LNCAP (cell line): Measurements from ENCODE around the gene MTHFD1L.
A peak's percentile ranks its signal among the peaks of the same experiment; 100 is the strongest.

ENCODE experiments used
- TF ChIP-seq, protein P1 (sequence below): fragments of 450-650 bp; IDR thresholded peaks from 2 replicates; pipeline ENCODE4 v1.5.1; 2017; ENCODE audit warnings: mild to moderate bottlenecking

MTHFD1L gene

DNA sequence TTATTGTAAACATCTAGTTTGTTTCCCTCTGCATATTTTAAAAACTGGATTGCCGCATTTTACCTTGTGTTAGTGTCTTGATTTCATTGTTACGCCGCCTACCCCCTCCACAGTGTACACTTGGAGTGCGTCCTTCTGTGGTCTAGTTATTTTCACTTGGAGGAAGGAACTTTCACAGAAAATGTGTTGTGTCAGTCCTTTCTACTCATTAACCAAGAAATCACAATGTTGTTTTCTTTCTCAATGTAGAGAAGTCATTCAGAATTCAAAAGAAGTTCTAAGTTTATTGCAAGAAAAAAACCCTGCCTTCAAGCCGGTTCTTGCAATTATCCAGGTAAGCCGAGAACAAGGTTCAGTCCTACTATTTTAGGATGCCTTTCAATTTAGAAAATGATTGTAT, 10.3 kb downstream of the MTHFD1L start:
- TF ChIP-seq, protein P1, sequence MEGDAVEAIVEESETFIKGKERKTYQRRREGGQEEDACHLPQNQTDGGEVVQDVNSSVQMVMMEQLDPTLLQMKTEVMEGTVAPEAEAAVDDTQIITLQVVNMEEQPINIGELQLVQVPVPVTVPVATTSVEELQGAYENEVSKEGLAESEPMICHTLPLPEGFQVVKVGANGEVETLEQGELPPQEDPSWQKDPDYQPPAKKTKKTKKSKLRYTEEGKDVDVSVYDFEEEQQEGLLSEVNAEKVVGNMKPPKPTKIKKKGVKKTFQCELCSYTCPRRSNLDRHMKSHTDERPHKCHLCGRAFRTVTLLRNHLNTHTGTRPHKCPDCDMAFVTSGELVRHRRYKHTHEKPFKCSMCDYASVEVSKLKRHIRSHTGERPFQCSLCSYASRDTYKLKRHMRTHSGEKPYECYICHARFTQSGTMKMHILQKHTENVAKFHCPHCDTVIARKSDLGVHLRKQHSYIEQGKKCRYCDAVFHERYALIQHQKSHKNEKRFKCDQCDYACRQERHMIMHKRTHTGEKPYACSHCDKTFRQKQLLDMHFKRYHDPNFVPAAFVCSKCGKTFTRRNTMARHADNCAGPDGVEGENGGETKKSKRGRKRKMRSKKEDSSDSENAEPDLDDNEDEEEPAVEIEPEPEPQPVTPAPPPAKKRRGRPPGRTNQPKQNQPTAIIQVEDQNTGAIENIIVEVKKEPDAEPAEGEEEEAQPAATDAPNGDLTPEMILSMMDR = no peak

DNA sequence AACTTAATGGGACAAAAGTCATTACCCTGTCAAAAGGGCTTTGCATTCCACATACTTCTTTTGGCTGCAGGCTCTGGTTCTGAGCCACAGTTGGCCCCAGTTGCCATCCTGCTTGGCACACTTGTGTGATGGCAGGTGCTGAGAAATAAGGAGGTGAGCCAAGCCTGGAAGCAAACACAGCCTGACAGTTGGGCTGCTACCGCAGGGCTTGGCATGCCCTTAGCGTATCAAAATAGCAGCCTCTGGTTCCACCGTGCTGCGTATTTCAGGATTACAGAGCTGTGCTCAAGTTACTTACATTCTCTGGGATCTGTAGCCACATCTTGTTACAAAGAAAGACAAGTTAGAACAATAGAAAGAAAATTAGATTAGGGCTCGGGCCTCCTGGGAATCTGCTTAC, 11.1 kb downstream of the MTHFD1L start:
- TF ChIP-seq, protein P1 = peak; percentile 29; the same call in 1 of the 2 replicates

DNA sequence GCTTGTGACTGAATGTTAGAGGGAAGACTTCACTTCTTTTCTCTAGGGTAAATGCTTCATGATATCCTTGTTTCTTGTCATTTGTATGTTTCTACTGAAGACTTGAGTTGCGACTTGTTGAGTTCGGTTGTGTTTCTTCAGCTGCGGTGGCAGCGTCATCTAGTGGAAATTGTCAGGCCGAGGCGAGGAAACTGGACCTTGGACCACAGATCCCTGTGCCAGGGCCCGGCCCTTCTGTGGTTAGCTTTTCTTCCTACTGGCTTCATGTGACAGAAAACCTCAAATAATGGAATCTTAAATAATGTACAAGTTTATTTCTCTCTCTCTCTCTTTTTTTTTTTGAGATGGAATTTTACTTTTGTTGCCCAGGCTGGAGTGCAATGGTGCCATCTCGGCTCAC, 12.4 kb downstream of the MTHFD1L start:
- TF ChIP-seq, protein P1 = no peak

DNA sequence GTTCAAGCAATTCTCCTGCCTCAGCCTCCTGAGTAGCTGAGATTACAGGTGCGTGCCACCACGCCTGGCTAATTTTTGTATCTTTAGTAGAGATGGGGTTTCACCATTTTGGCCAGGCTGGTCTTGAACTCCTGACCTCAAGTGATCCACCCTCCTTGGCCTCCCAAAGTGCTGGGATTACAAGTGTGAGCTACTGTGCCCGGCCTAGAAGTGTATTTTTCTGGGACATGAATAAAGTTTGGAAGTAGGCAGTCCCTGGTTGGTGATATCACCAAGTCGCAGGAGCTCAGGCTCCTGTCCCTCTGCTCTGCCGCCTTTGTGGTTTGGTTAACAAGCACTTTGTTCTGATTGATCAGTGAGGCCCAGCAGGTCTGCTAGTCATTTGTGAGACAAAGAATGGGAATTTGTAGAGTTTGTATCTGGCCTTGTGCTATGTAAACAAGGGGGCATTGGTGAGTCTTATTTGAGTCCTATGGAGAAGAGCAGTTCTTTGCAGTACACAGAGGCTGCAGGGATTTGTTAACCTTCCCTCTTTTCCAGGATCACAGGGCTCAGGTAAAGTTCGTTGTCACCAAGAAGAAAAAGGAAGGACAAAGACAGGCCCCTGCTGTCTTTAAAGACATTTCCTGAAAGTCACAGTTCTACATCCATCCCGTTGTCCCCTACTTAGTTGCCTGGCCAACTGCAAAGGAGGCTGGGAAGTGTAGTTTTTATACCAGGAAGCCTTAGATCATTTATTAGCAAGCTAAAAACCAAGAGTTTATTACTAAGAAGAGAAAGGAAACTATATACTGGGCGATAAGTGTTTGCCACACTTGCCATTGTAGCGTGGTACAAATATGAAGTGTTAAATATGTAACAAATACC, 13.1 kb downstream of the MTHFD1L start:
- TF ChIP-seq, protein P1 = no peak

DNA sequence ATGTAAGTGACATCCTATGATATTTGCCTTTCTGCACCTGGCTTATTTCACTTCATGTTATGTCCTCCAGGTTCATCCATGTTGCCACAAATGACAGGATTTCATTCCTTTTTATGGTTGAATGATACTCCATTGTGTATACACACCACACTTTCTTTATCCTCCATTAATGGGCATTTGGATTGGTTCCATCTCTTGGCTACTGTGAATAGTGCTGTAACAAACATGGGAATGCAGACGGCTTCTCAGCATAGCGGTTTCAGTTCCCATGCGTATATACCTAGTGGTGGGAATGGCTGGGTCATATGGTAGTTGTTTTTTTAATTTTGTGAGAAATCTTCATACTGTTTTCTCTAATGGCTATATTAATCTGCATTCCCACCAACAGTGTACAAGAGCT, 14.8 kb downstream of the MTHFD1L start:
- TF ChIP-seq, protein P1 = no peak

DNA sequence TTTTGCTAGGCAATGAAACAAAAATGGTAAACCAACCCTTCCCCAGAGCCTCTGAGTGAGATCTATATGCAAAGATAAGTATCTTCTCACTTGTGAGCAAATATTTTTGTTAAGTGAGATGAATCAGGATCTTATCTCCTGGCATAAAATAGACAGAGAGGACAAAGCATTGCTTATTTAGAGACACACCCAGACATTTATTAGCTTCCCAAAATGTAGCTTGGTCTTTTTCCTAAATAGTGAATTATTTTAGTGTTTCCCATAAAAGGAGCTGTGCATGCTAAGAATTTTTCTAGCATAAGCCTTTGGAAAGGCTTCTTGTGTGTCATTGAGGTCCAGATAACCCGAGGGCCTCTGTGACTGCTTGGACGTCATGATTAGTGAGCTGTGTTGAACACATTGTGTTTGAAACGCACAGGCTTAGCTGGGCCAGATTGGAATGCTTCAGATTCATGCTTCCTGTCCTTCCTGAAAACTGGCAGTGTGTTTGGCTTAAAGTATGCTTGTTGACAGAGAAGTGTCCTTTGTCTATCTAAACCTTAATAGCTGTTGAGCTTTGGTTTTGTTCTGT, 16.5 kb downstream of the MTHFD1L start:
- TF ChIP-seq, protein P1 = no peak

DNA sequence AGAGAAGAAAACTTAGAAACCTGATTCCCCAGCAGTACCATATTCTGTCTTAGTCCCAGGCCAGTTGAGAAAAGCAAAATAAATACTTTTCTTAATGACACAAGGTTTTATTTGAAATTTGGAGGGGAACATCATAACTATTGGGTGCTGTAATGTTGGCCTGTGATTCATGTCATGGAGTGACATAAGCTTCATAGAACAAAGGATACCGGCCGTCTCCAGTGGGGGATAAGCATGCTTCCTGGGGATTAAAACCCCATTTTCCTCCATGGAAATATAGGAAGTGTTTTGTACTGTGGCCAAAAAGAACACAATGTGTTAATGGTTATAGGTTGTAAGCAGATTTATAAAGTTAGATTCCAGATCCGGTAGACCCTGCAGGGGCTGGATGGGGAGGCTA, 18.0 kb downstream of the MTHFD1L start:
- TF ChIP-seq, protein P1 = no peak
